Gastrocnemius medialis (tissue), 4 donors: Measurements from ENCODE around the gene AGXT.

ENCODE experiments used
- POLR2A ChIP-seq, 2 donors: fragments of 450-650 bp; IDR thresholded peaks; one replicate each; pipeline ENCODE4 v1.6.1; 2017; ENCODE audit warnings: antibody characterized with exemption in 2 of 2, mild to moderate bottlenecking in 2 of 2, moderate library complexity in 2 of 2
- TF ChIP-seq, protein P1 (sequence below), 5 experiments: fragments of 450-650 bp in 3 of 5; fragments of 200-600 bp in 2 of 5; sonication (generic) in 2 of 5; IDR thresholded peaks in 4 of 5; conservative IDR thresholded peaks in 1 of 5; 1 replicate in 4 of 5; 2 replicates in 1 of 5; pipeline ENCODE4 v1.5.1; 2016 to 2019; ENCODE audit warnings: antibody characterized with exemption in 5 of 5, mild to moderate bottlenecking in 3 of 5, moderate library complexity in 3 of 5

GRCh38 chr2:240914645-240915525, 46.3 kb downstream of the AGXT start:
- TF ChIP-seq, protein P1, sequence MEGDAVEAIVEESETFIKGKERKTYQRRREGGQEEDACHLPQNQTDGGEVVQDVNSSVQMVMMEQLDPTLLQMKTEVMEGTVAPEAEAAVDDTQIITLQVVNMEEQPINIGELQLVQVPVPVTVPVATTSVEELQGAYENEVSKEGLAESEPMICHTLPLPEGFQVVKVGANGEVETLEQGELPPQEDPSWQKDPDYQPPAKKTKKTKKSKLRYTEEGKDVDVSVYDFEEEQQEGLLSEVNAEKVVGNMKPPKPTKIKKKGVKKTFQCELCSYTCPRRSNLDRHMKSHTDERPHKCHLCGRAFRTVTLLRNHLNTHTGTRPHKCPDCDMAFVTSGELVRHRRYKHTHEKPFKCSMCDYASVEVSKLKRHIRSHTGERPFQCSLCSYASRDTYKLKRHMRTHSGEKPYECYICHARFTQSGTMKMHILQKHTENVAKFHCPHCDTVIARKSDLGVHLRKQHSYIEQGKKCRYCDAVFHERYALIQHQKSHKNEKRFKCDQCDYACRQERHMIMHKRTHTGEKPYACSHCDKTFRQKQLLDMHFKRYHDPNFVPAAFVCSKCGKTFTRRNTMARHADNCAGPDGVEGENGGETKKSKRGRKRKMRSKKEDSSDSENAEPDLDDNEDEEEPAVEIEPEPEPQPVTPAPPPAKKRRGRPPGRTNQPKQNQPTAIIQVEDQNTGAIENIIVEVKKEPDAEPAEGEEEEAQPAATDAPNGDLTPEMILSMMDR (IDR thresholded peaks at IDR 0.05 in 4 of 5, conservative IDR thresholded peaks at IDR 0.05 in 1 of 5) = peak in 1 of 5 experiments; percentile 6
- TF ChIP-seq POLR2A (IDR thresholded peaks at IDR 0.05) = no peak
